GM21825 (cell line): Measurements from ENCODE around the gene SELENOI.
"Not testable (repeated sequence)": the region's sequence is repeated elsewhere in the genome, so short reads cannot be mapped to it uniquely, and the experiment has no call there.

Source experiments
- ATAC-seq: cut with Tn5 transposase; IDR thresholded peaks from one replicate; pipeline ENCODE4 v1.9.1; 2021; ENCODE audit warnings: mild to moderate bottlenecking, moderate library complexity; ENCODE audit not compliant: unreplicated experiment

SELENOI gene

GRCh38 chr2:26355038-26355995 lies 9.4 kb downstream of the SELENOI start:
- no peak for ATAC-seq

- no peak for ATAC-seq
Observed at GRCh38 chr2:26356111-26356510, 10.2 kb downstream of the SELENOI start.

- no peak for ATAC-seq
Observed at GRCh38 chr2:26356771-26357170, 10.8 kb downstream of the SELENOI start.

- ATAC-seq = no peak
Observed at GRCh38 chr2:26359886-26360473, 14.0 kb downstream of the SELENOI start.

GRCh38 chr2:26363323-26363722 lies 17.4 kb downstream of the SELENOI start:
- ATAC-seq = no peak

- no peak for ATAC-seq
Observed at GRCh38 chr2:26363958-26364357, 18.0 kb downstream of the SELENOI start.

GRCh38 chr2:26364669-26365068 lies 18.7 kb downstream of the SELENOI start:
- ATAC-seq = no peak

GRCh38 chr2:26366957-26367356 lies 21.0 kb downstream of the SELENOI start:
- ATAC-seq = no peak

- ATAC-seq = not testable (repeated sequence)
Observed at GRCh38 chr2:26369664-26370063, 23.7 kb downstream of the SELENOI start.

GRCh38 chr2:26370909-26371308 lies 25.0 kb downstream of the SELENOI start:
- not testable (repeated sequence) for ATAC-seq

- ATAC-seq = no peak
Observed at GRCh38 chr2:26376799-26377198, 30.9 kb downstream of the SELENOI start.

GRCh38 chr2:26380281-26380680 lies 34.3 kb downstream of the SELENOI start:
- no peak for ATAC-seq

- no peak for ATAC-seq
Observed at GRCh38 chr2:26382564-26382963, 36.6 kb downstream of the SELENOI start.

- ATAC-seq = no peak
Observed at GRCh38 chr2:26384183-26384582, 38.2 kb downstream of the SELENOI start.

GRCh38 chr2:26384597-26384996 lies 38.7 kb downstream of the SELENOI start:
- ATAC-seq = no peak

GRCh38 chr2:26387189-26387588 lies 41.2 kb downstream of the SELENOI start:
- no peak for ATAC-seq

- no peak for ATAC-seq
Observed at GRCh38 chr2:26394694-26395093, 48.8 kb downstream of the SELENOI start.

- no peak for ATAC-seq
Observed at GRCh38 chr2:26395394-26395793, 49.5 kb downstream of the SELENOI start.

GRCh38 chr2:26396734-26397298 lies 50.9 kb downstream of the SELENOI start:
- ATAC-seq = no peak

- ATAC-seq = no peak
Observed at GRCh38 chr2:26399771-26400376, 53.9 kb downstream of the SELENOI start.

- ATAC-seq = no peak
Observed at GRCh38 chr2:26400723-26401122, 54.8 kb downstream of the SELENOI start.
